Measurements from ENCODE around the gene MRPL33. TPM values are rescaled to one million over a fixed set of nuclear protein-coding genes. Genes with fewer than 3 reads are reported as not detected.
"Not testable (repeated sequence)": the region's sequence is repeated elsewhere in the genome, so short reads cannot be mapped to it uniquely, and the experiment has no call there.

MRPL33 gene
- total and polyA plus RNA-seq, 4 donors, result 83.6 to 178 (median 98.3) TPM

DNA sequence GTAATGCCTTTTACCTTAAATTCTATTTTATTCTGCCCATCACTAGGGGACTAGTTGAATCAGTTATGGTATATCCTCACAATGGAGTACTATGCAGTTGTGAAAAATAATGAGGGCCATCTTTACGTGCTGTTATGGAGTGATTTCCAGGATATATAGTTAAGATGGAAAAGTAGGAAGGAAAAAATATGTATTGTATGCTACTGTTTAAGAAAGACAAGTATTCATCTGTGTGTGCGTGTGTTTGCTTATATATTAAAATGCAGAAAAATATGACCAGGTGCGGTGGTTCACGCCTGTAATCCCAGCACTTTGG is 32.5 kb upstream of the MRPL33 start:
- Histone ChIP-seq H3K4me1 (ENCODE audit: control insufficient read depth, insufficient read depth, low read length) (peaks cover 13% of the 10 kb centered on the region), H3K27ac (ENCODE audit: low read depth, low read length) (no peak overlapping the region), H3K9me3 (ENCODE audit: control insufficient read depth, insufficient read depth, low read length) (peaks cover 2% of the 10 kb centered on the region), H3K4me3 (ENCODE audit: low read depth, low read length) (no peak overlapping the region), H3K36me3 (ENCODE audit: control insufficient read depth, insufficient read depth, low read length) (no peaks in the 10 kb centered on the region), H3K27me3 (ENCODE audit: control insufficient read depth, insufficient read depth, low read length) (no peaks in the 10 kb centered on the region)
- DNase-seq (ENCODE audit: low read depth in 4 of 6, low spot score in 6 of 6), result no peak
- WGBS (ENCODE audit: insufficient coverage), result 89% methylated on average over 4 of the region's 4 CpGs

DNA sequence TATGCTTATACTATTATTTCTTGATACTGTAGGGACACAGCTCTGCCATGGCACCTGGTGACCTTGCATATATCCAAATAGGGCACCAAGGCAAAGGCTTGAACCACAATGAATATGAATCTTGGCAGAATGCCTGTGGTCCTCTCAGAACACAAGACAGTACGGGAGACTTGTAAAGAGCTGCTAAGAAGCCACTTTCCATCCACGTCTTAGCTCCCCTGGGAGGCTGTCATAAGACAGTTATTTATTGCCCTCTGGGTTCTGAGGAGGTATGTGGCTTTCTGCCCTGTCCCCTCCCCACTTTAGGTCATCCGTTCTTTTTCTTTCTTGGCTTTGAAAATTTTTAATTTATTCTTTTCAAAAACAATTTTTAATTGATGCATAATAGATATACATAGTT is 29.8 kb upstream of the MRPL33 start:
- DNase-seq (ENCODE audit: low read depth in 4 of 6, low spot score in 6 of 6), result no peak
- Histone ChIP-seq H3K9me3 (ENCODE audit: control insufficient read depth, insufficient read depth, low read length) (peaks cover 2% of the 10 kb centered on the region), H3K4me1 (ENCODE audit: control insufficient read depth, insufficient read depth, low read length) (no peaks in the 10 kb centered on the region), H3K27me3 (ENCODE audit: control insufficient read depth, insufficient read depth, low read length) (no peaks in the 10 kb centered on the region), H3K27ac (ENCODE audit: low read depth, low read length) (no peak overlapping the region), H3K4me3 (ENCODE audit: low read depth, low read length) (no peak overlapping the region), H3K36me3 (ENCODE audit: control insufficient read depth, insufficient read depth, low read length) (no peaks in the 10 kb centered on the region)
- no CpG with 5 or more reads among the region's 3 CpGs for WGBS (ENCODE audit: insufficient coverage)

DNA sequence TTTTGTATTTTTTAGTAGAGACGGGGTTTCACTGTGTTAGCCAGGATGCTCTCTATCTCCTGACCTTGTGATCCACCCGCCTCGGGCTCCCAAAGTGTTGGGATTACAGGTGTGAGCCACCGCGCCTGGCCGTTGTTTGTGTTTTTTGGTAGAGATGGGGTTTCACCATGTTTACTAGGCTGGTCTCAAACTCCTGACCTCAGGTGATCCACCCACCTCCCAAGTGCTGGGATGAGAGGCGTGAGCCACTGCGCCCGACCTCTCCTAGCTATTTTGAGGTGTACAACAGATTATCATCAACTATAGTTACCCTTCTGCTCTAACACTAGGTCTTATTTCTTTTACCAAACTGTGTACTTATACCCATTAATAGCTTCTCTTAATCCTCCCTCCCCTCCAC is 28.9 kb upstream of the MRPL33 start:
- 96% methylated on average over 4 of the region's 9 CpGs for WGBS (ENCODE audit: insufficient coverage)
- DNase-seq (ENCODE audit: low read depth in 4 of 6, low spot score in 6 of 6), result no peak
- Histone ChIP-seq H3K4me1 (ENCODE audit: control insufficient read depth, insufficient read depth, low read length) (no peaks in the 10 kb centered on the region), H3K36me3 (ENCODE audit: control insufficient read depth, insufficient read depth, low read length) (no peaks in the 10 kb centered on the region), H3K4me3 (ENCODE audit: low read depth, low read length) (no peak overlapping the region), H3K9me3 (ENCODE audit: control insufficient read depth, insufficient read depth, low read length) (peaks cover 2% of the 10 kb centered on the region), H3K27ac (ENCODE audit: low read depth, low read length) (no peak overlapping the region), H3K27me3 (ENCODE audit: control insufficient read depth, insufficient read depth, low read length) (no peaks in the 10 kb centered on the region)

DNA sequence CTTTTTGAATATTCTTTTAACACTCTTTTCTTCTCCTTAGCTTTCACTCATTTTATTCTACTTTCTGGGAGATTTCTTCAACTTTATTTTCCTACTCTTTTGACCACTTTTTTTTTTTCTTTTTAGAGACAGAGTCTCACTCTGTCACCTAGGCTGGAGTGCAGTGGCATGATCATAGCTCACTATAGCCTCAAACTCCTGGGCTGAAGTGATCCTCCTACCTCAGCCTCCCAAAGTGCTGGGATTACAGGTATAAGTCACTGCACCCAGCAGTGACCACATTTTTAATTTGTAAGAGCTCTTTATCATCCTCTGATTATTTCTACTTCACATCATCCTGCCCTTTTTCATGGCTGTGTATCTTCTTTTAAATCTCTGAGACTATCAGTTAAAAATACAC is 26.0 kb upstream of the MRPL33 start:
- H3K4me1 ChIP-seq (ENCODE audit: control insufficient read depth, insufficient read depth, low read length); H3K36me3 ChIP-seq (ENCODE audit: control insufficient read depth, insufficient read depth, low read length); H3K27me3 ChIP-seq (ENCODE audit: control insufficient read depth, insufficient read depth, low read length); H3K9me3 ChIP-seq (ENCODE audit: control insufficient read depth, insufficient read depth, low read length); H3K27ac ChIP-seq (ENCODE audit: low read depth, low read length); DNase-seq (ENCODE audit: low read depth in 4 of 6, low spot score in 6 of 6); H3K4me3 ChIP-seq (ENCODE audit: low read depth, low read length): not testable (repeated sequence)

DNA sequence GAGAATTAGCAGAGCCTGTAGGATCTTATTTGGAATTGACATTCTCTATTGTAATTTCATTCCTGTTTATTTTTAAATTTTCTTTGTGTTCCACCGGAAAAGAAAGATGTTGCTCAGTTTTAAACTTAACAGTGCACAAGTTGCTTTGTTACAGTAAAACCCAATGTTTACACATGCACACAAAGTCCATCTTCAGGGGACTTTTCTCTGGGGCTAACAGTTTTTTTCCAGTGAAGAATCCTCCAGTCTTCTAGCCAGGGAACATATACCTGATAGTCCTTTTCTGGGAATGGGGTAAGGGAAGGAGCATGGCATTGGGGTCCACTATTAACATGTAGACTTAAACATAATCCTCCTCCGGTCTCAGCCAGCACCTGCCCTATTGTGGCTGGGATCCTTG is 25.2 kb upstream of the MRPL33 start:
- DNase-seq (ENCODE audit: low read depth in 4 of 6, low spot score in 6 of 6), result no peak
- Histone ChIP-seq H3K4me1 (ENCODE audit: control insufficient read depth, insufficient read depth, low read length) (no peaks in the 10 kb centered on the region), H3K4me3 (ENCODE audit: low read depth, low read length) (no peak overlapping the region), H3K27me3 (ENCODE audit: control insufficient read depth, insufficient read depth, low read length) (peaks cover 3% of the 10 kb centered on the region), H3K36me3 (ENCODE audit: control insufficient read depth, insufficient read depth, low read length) (no peaks in the 10 kb centered on the region), H3K27ac (ENCODE audit: low read depth, low read length) (no peak overlapping the region), H3K9me3 (ENCODE audit: control insufficient read depth, insufficient read depth, low read length) (peaks cover 3% of the 10 kb centered on the region)
- WGBS (ENCODE audit: insufficient coverage), result 80% methylated on average over 1 of the region's 2 CpGs

DNA sequence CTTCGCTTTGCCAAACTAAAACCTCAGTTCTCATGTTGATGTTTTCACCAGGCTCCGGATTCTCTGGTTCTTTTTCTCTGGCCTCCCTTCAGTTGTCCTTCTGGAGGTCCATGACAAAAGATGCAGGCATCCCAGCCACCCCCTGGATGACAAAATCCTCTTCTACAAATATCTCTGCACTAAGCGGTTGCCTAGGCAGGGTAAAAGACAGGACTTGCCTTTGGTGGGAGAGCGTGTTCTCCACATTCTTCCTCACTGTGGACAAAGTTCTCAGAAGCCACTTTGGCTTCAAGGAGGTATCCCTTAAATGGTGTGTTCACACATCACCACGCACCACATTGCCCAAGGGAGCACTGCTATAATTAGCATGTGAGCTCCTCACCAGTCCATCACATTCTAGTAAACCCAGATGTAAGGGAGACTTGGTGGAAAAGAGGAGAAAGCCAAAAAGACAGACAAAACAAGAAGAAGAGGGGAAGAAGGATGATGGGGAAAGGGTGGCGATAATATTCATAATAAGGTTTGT is 23.6 kb upstream of the MRPL33 start:
- no peaks in the 10 kb centered on the region for H3K36me3 ChIP-seq (ENCODE audit: control insufficient read depth, insufficient read depth, low read length)
- WGBS (ENCODE audit: insufficient coverage), result 93% methylated on average over 3 of the region's 6 CpGs
- no peak for DNase-seq (ENCODE audit: low read depth in 4 of 6, low spot score in 6 of 6)
- H3K4me3 ChIP-seq (ENCODE audit: low read depth, low read length), result no peak overlapping the region
- no peaks in the 10 kb centered on the region for H3K4me1 ChIP-seq (ENCODE audit: control insufficient read depth, insufficient read depth, low read length)
- H3K27me3 ChIP-seq (ENCODE audit: control insufficient read depth, insufficient read depth, low read length), result peaks cover 3% of the 10 kb centered on the region
- H3K9me3 ChIP-seq (ENCODE audit: control insufficient read depth, insufficient read depth, low read length), result peaks cover 3% of the 10 kb centered on the region
- no peak overlapping the region for H3K27ac ChIP-seq (ENCODE audit: low read depth, low read length)

DNA sequence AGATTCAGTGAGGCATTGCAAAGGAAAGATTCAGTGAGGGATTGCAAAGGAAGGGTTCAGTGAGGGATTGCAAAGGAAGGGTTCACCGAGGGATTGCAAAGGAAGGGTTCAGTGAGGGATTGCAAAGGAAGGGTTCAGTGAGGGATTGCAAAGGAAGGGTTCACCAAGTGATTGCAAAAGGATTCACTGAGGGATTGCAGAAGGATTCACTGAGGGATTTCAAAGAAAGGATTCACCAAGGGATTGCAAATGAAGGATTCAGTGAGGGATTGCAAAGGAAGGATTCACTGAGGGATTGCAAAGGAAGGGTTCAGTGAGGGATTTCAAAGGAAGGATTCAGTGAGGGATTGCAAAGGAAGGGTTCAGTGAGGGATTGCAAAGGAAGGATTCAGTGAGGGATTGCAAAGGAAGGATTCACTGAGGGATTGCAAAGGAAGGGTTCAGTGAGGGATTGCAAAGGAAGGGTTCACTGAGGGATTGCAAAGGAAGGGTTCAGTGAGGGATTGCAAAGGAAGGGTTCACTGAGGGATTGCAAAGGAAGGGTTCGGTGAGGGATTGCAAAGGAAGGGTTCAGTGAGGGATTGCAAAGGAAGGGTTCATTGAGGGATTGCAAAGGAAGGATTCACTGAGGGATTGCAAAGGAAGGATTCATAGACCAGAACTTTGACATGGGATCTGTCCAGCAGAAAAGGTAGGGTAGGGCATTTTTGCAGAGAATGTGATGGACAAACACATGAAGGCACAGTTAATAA is 22.5 kb upstream of the MRPL33 start:
- H3K4me1 ChIP-seq (ENCODE audit: control insufficient read depth, insufficient read depth, low read length); H3K9me3 ChIP-seq (ENCODE audit: control insufficient read depth, insufficient read depth, low read length); H3K27ac ChIP-seq (ENCODE audit: low read depth, low read length); DNase-seq (ENCODE audit: low read depth in 4 of 6, low spot score in 6 of 6); H3K27me3 ChIP-seq (ENCODE audit: control insufficient read depth, insufficient read depth, low read length); H3K4me3 ChIP-seq (ENCODE audit: low read depth, low read length); H3K36me3 ChIP-seq (ENCODE audit: control insufficient read depth, insufficient read depth, low read length): not testable (repeated sequence)
- 96% methylated on average over 2 of the region's 2 CpGs for WGBS (ENCODE audit: insufficient coverage)

DNA sequence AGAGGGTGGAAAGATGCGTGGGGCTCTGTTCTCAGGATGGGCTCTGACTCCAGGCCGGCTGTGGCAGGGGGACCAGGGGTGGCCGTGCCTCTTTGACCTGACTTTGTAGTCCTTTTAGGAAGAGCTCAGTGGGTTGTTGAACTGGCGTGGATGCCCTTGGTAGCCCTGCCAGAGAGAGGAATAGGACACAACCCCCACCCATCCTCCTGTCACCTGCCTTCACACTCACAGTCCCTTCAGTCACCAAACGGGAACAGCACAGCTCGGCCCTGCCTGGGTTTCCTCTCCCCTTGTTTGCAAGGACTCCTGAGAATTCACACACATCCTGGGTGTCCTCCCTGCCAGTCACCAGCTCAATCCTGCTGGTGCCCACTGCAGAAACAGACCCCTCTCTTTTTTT is 20.1 kb upstream of the MRPL33 start:
- Histone ChIP-seq H3K27ac (ENCODE audit: low read depth, low read length) (no peak overlapping the region), H3K27me3 (ENCODE audit: control insufficient read depth, insufficient read depth, low read length) (peaks cover 3% of the 10 kb centered on the region), H3K9me3 (ENCODE audit: control insufficient read depth, insufficient read depth, low read length) (peaks cover 3% of the 10 kb centered on the region), H3K36me3 (ENCODE audit: control insufficient read depth, insufficient read depth, low read length) (no peaks in the 10 kb centered on the region), H3K4me3 (ENCODE audit: low read depth, low read length) (no peak overlapping the region), H3K4me1 (ENCODE audit: control insufficient read depth, insufficient read depth, low read length) (no peaks in the 10 kb centered on the region)
- WGBS (ENCODE audit: insufficient coverage), result 80% methylated on average over 3 of the region's 6 CpGs
- no peak for DNase-seq (ENCODE audit: low read depth in 4 of 6, low spot score in 6 of 6)

DNA sequence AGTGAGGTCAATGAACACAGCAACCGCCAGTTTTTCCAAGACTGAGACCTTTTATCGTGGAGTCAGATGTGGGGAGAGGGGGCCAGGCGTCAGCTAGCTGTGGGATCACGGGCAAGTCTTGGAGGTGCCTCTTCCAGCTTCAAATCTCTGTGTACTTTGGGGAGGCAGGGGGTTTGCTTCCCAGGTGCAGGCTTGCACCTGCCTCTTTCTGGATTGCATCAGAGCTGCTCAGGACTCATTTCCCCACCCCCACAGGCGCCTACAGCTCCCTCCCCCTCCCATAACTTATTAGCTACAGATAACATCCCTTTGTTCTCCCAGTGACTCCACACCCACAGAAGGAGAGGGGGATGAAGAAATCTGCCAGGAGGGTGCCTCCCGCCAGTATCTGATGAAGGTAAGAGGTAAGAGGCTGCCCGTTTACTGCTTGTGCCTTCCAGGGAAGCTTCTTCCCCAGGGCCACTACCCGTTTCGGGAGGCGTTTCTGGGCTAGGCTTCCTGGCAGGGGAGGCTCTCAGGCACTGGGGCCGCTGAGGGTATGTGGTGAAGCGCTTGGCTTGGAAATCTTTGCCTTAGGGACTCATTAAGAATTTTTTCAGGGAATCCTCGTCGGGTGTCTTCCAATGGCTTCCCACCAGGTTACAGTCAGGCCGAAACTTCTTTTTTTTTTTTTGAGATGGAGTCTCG is 18.8 kb upstream of the MRPL33 start:
- no peak overlapping the region for H3K27ac ChIP-seq (ENCODE audit: low read depth, low read length)

DNA sequence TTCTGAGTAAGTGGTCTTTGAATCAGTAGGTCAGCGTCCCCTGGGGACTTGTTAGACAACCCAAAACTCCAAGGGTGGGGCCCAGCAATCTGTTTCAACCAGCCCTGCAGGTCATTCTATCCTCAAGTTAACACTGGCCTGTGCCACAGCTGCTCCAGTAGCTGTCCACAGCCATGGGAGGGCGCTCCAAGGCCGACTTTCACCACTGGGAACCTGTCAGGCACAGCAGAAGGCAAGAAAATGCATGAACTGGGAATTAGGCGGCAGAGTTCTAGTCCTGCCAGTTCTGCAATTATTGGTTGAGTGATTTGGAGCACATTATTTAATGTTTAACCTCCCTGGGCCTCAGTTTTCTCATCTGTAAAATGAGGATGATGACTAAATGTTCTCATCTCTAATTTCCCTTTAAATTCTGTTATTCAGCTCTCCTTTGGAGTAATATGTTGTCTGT is 17.4 kb upstream of the MRPL33 start:
- no peaks in the 10 kb centered on the region for H3K9me3 ChIP-seq (ENCODE audit: control insufficient read depth, insufficient read depth, low read length)

More for the DNA sequence above, 18.8 kb upstream of the MRPL33 start:
- Histone ChIP-seq H3K36me3 (ENCODE audit: control insufficient read depth, insufficient read depth, low read length) (no peaks in the 10 kb centered on the region), H3K9me3 (ENCODE audit: control insufficient read depth, insufficient read depth, low read length) (peaks cover 3% of the 10 kb centered on the region), H3K4me1 (ENCODE audit: control insufficient read depth, insufficient read depth, low read length) (no peaks in the 10 kb centered on the region), H3K4me3 (ENCODE audit: low read depth, low read length) (no peak overlapping the region), H3K27me3 (ENCODE audit: control insufficient read depth, insufficient read depth, low read length) (peaks cover 3% of the 10 kb centered on the region)
- no peak for DNase-seq (ENCODE audit: low read depth in 4 of 6, low spot score in 6 of 6)
- 57% methylated on average over 10 of the region's 16 CpGs for WGBS (ENCODE audit: insufficient coverage)

More for the DNA sequence above, 17.4 kb upstream of the MRPL33 start:
- no peaks in the 10 kb centered on the region for H3K36me3 ChIP-seq (ENCODE audit: control insufficient read depth, insufficient read depth, low read length)
- H3K4me3 ChIP-seq (ENCODE audit: low read depth, low read length), result no peak overlapping the region
- WGBS (ENCODE audit: insufficient coverage), result 0% methylated on average over 2 of the region's 4 CpGs
- H3K27me3 ChIP-seq (ENCODE audit: control insufficient read depth, insufficient read depth, low read length), result no peaks in the 10 kb centered on the region
- H3K27ac ChIP-seq (ENCODE audit: low read depth, low read length), result no peak overlapping the region
- DNase-seq (ENCODE audit: low read depth in 4 of 6, low spot score in 6 of 6), result peak in 2 of 6 donors; percentile 47 to 53
- no peaks in the 10 kb centered on the region for H3K4me1 ChIP-seq (ENCODE audit: control insufficient read depth, insufficient read depth, low read length)

Data from spinal cord (tissue), 10 donors.